Activated T-cell treated with anti-CD3 and anti-CD28 coated beads, Interleukin-2, amount 50 U/mL, for 4 hours (primary cell): ENCODE results near the gene ESR1. TPM values are rescaled to one million over a fixed set of nuclear protein-coding genes. Genes with fewer than 3 reads are reported as not detected.
"Not testable (repeated sequence)": the region's sequence is repeated elsewhere in the genome, so short reads cannot be mapped to it uniquely, and the experiment has no call there.

Experiments used
- ATAC-seq, 2 donors: fragments of 200-7000 bp; cut with Tn5 transposase; one replicate each; pipeline ENCODE4 v1.10.0; 2021
- DNase-seq: peaks from one replicate; pipeline ENCODE4 v3.0.0-alpha.2; 2020
- H3K27me3 Mint-ChIP-seq: one replicate; pipeline ENCODE4 v1.8.0; 2021; ENCODE audit warnings: low read depth, mixed read lengths
- H3K36me3 Mint-ChIP-seq: one replicate; pipeline ENCODE4 v1.8.0; 2022; ENCODE audit warnings: mixed read lengths; ENCODE audit not compliant: insufficient read depth
- H3K4me1 Mint-ChIP-seq: one replicate; pipeline ENCODE4 v1.8.0; 2021; ENCODE audit warnings: low read depth, mixed read lengths
- H3K4me3 Mint-ChIP-seq: one replicate; pipeline ENCODE4 v1.8.0; 2021; ENCODE audit warnings: mild to moderate bottlenecking, moderate library complexity, mixed read lengths
- H3K9me3 Mint-ChIP-seq: one replicate; pipeline ENCODE4 v1.8.0; 2021; ENCODE audit warnings: mixed read lengths
- total RNA-seq, 3 donors: library from RNA; stranded (reverse); gene quantifications; one replicate each; pipeline ENCODE4 v1.2.1, GENCODE V29; 2021

The ESR1 gene
- total RNA-seq, 3 donors from 2014 or later: 0.13 to 0.68 (median 0.54) TPM

- H3K9me3 Mint-ChIP-seq: peaks cover 17% of the 10 kb centered on the region
- not testable (repeated sequence) for H3K27me3 Mint-ChIP-seq, H3K36me3 Mint-ChIP-seq, DNase-seq, H3K4me1 Mint-ChIP-seq, H3K4me3 Mint-ChIP-seq, ATAC-seq
Measured at GRCh38 chr6:151899221-151899620, 91.7 kb downstream of the ESR1 start.

GRCh38 chr6:151899796-151900195 lies 92.3 kb downstream of the ESR1 start:
- DNase-seq, ATAC-seq, H3K4me1 Mint-ChIP-seq, H3K4me3 Mint-ChIP-seq, H3K36me3 Mint-ChIP-seq, H3K27me3 Mint-ChIP-seq: not testable (repeated sequence)
- peaks cover 17% of the 10 kb centered on the region for H3K9me3 Mint-ChIP-seq

GRCh38 chr6:151900256-151900655 lies 92.8 kb downstream of the ESR1 start:
- peaks cover 4% of the 10 kb centered on the region for H3K36me3 Mint-ChIP-seq
- no peaks in the 10 kb centered on the region for H3K4me1 Mint-ChIP-seq
- ATAC-seq: no peak
- no peak for DNase-seq
- no peaks in the 10 kb centered on the region for H3K27me3 Mint-ChIP-seq
- H3K4me3 Mint-ChIP-seq: no peak overlapping the region
- H3K9me3 Mint-ChIP-seq: peaks cover 17% of the 10 kb centered on the region

- ATAC-seq: no peak
- Mint-ChIP-seq H3K4me1 (no peaks in the 10 kb centered on the region), H3K27me3 (no peaks in the 10 kb centered on the region), H3K36me3 (peaks cover 4% of the 10 kb centered on the region), H3K9me3 (peaks cover 17% of the 10 kb centered on the region), H3K4me3 (no peak overlapping the region)
- no peak for DNase-seq
Measured at GRCh38 chr6:151901009-151901411, 93.5 kb downstream of the ESR1 start.

- Mint-ChIP-seq H3K4me1 (no peaks in the 10 kb centered on the region), H3K36me3 (peaks cover 4% of the 10 kb centered on the region), H3K27me3 (no peaks in the 10 kb centered on the region), H3K9me3 (peaks cover 5% of the 10 kb centered on the region), H3K4me3 (no peak overlapping the region)
- no peak for DNase-seq
- no peak for ATAC-seq
Measured at GRCh38 chr6:151904631-151905030, 97.1 kb downstream of the ESR1 start.

GRCh38 chr6:151905072-151905471 lies 97.6 kb downstream of the ESR1 start:
- DNase-seq (no peak), ATAC-seq (no peak)
- Mint-ChIP-seq H3K36me3 (peaks cover 3% of the 10 kb centered on the region), H3K4me1 (no peaks in the 10 kb centered on the region), H3K27me3 (no peaks in the 10 kb centered on the region), H3K9me3 (peaks cover 4% of the 10 kb centered on the region), H3K4me3 (no peak overlapping the region)

- H3K4me3 Mint-ChIP-seq: no peak overlapping the region
- H3K36me3 Mint-ChIP-seq: no peaks in the 10 kb centered on the region
- no peaks in the 10 kb centered on the region for H3K9me3 Mint-ChIP-seq
- ATAC-seq (no peak), DNase-seq (no peak)
- H3K27me3 Mint-ChIP-seq: no peaks in the 10 kb centered on the region
- H3K4me1 Mint-ChIP-seq: no peaks in the 10 kb centered on the region
Measured at GRCh38 chr6:151905854-151906253, 98.4 kb downstream of the ESR1 start.

- Mint-ChIP-seq H3K9me3 (no peaks in the 10 kb centered on the region), H3K36me3 (no peaks in the 10 kb centered on the region), H3K27me3 (no peaks in the 10 kb centered on the region), H3K4me3 (no peak overlapping the region), H3K4me1 (no peaks in the 10 kb centered on the region)
- no peak for ATAC-seq
- no peak for DNase-seq
Measured at GRCh38 chr6:151911401-151911800, 103.9 kb downstream of the ESR1 start.

- no peaks in the 10 kb centered on the region for H3K36me3 Mint-ChIP-seq
- ATAC-seq: no peak
Measured at GRCh38 chr6:151914484-151914883, 107.0 kb downstream of the ESR1 start.

GRCh38 chr6:151916075-151916474 lies 108.6 kb downstream of the ESR1 start:
- H3K4me3 Mint-ChIP-seq: no peak overlapping the region
- H3K4me1 Mint-ChIP-seq: no peaks in the 10 kb centered on the region
- no peaks in the 10 kb centered on the region for H3K36me3 Mint-ChIP-seq
- DNase-seq: no peak
- ATAC-seq: no peak
- H3K27me3 Mint-ChIP-seq: no peaks in the 10 kb centered on the region
- no peaks in the 10 kb centered on the region for H3K9me3 Mint-ChIP-seq

More at GRCh38 chr6:151914484-151914883, 107.0 kb downstream of the ESR1 start:
- no peaks in the 10 kb centered on the region for H3K27me3 Mint-ChIP-seq
- no peaks in the 10 kb centered on the region for H3K9me3 Mint-ChIP-seq
- DNase-seq: no peak
- H3K4me1 Mint-ChIP-seq: no peaks in the 10 kb centered on the region
- H3K4me3 Mint-ChIP-seq: no peak overlapping the region

- no peaks in the 10 kb centered on the region for H3K27me3 Mint-ChIP-seq
- H3K4me1 Mint-ChIP-seq: no peaks in the 10 kb centered on the region
- no peak for DNase-seq
- no peaks in the 10 kb centered on the region for H3K36me3 Mint-ChIP-seq
- H3K4me3 Mint-ChIP-seq: no peak overlapping the region
- peaks cover 4% of the 10 kb centered on the region for H3K9me3 Mint-ChIP-seq
- ATAC-seq: no peak
Measured at GRCh38 chr6:151916680-151917164, 109.2 kb downstream of the ESR1 start.

- no peak overlapping the region for H3K4me3 Mint-ChIP-seq
- peaks cover 12% of the 10 kb centered on the region for H3K9me3 Mint-ChIP-seq
- no peaks in the 10 kb centered on the region for H3K4me1 Mint-ChIP-seq
- no peak for ATAC-seq
- no peaks in the 10 kb centered on the region for H3K27me3 Mint-ChIP-seq
- H3K36me3 Mint-ChIP-seq: peaks cover 2% of the 10 kb centered on the region
- DNase-seq: no peak
Measured at GRCh38 chr6:151917531-151918329, 110.2 kb downstream of the ESR1 start.

- H3K27me3 Mint-ChIP-seq: no peaks in the 10 kb centered on the region
- peaks cover 5% of the 10 kb centered on the region for H3K9me3 Mint-ChIP-seq
- no peak for ATAC-seq
- H3K4me1 Mint-ChIP-seq: no peaks in the 10 kb centered on the region
- DNase-seq: no peak
- no peak overlapping the region for H3K4me3 Mint-ChIP-seq
- H3K36me3 Mint-ChIP-seq: peaks cover 3% of the 10 kb centered on the region
Measured at GRCh38 chr6:151940307-151940706, 132.8 kb downstream of the ESR1 start.

GRCh38 chr6:151948002-151948743 lies 140.7 kb downstream of the ESR1 start:
- peaks cover 3% of the 10 kb centered on the region for H3K36me3 Mint-ChIP-seq
- no peak for ATAC-seq
- peaks cover 1% of the 10 kb centered on the region for H3K27me3 Mint-ChIP-seq
- H3K9me3 Mint-ChIP-seq: peaks cover 7% of the 10 kb centered on the region
- DNase-seq: no peak
- peaks cover 11% of the 10 kb centered on the region for H3K4me1 Mint-ChIP-seq
- H3K4me3 Mint-ChIP-seq: no peak overlapping the region

GRCh38 chr6:151958332-151958731 lies 150.8 kb downstream of the ESR1 start:
- Mint-ChIP-seq H3K36me3 (no peaks in the 10 kb centered on the region), H3K4me1 (peaks cover 14% of the 10 kb centered on the region)

More at GRCh38 chr6:151958332-151958731, 150.8 kb downstream of the ESR1 start:
- Mint-ChIP-seq H3K4me3 (no peak overlapping the region), H3K9me3 (no peaks in the 10 kb centered on the region), H3K27me3 (no peaks in the 10 kb centered on the region)
- DNase-seq: no peak
- no peak for ATAC-seq
